HepG2 (cell line): Measurements from ENCODE around the gene SNX9. TPM values are rescaled to one million over a fixed set of nuclear protein-coding genes. Genes with fewer than 3 reads are reported as not detected.

Experiments used
- ARID2 ChIP-seq: sonication (generic); formaldehyde crosslinking; IDR thresholded peaks from 2 replicates; pipeline ENCODE4 v1.8.1; 2022; ENCODE audit warnings: mild to moderate bottlenecking, missing genetic modification reagents, borderline replicate concordance
- CEBPZ ChIP-seq: IDR thresholded peaks from 2 replicates; pipeline ENCODE4 v1.6.1; 2012; ENCODE audit warnings: low read length, improper control_type of control experiment
- ELF3 ChIP-seq: IDR thresholded peaks from 2 replicates; pipeline ENCODE4 v1.6.1; 2016; ENCODE audit warnings: missing genetic modification reagents, missing compliant biosample characterization
- JDP2 ChIP-seq: sonication (generic); formaldehyde crosslinking; IDR thresholded peaks from 2 replicates; pipeline ENCODE4 v1.8.1; 2022; ENCODE audit warnings: missing genetic modification reagents, borderline replicate concordance
- LBX2 ChIP-seq: sonication (generic); formaldehyde crosslinking; IDR thresholded peaks from 2 replicates; pipeline ENCODE4 v1.5.0; 2020; ENCODE audit warnings: missing genetic modification reagents, mild to moderate bottlenecking, borderline replicate concordance
- MAF1 ChIP-seq: sonication (generic); formaldehyde crosslinking; IDR thresholded peaks from 2 replicates; pipeline ENCODE4 v1.5.0; 2020; ENCODE audit warnings: missing genetic modification reagents, borderline replicate concordance
- NFIB ChIP-seq: sonication (generic); formaldehyde crosslinking; IDR thresholded peaks from 2 replicates; pipeline ENCODE4 v1.9.0; 2021; ENCODE audit warnings: missing genetic modification reagents, mild to moderate bottlenecking, borderline replicate concordance
- NFYB ChIP-seq: sonication (generic); formaldehyde crosslinking; IDR thresholded peaks from 2 replicates; pipeline ENCODE4 v1.4.0; 2020; ENCODE audit warnings: missing genetic modification reagents
- NPAS2 ChIP-seq: sonication (generic); formaldehyde crosslinking; IDR thresholded peaks from 2 replicates; pipeline ENCODE4 v1.8.0; 2022; ENCODE audit warnings: mild to moderate bottlenecking, missing genetic modification reagents, borderline replicate concordance
- RARG ChIP-seq: sonication (generic); formaldehyde crosslinking; IDR thresholded peaks from 2 replicates; pipeline ENCODE4 v1.4.0; 2020; ENCODE audit warnings: low read depth, mild to moderate bottlenecking, missing genetic modification reagents
- SOX13 ChIP-seq, 3 experiments: fragments of 450-650 bp in 1 of 3; sonication (generic) in 1 of 3; formaldehyde crosslinking in 1 of 3; IDR thresholded peaks in 2 of 3; conservative IDR thresholded peaks in 1 of 3; 2 replicates each; pipeline versions ENCODE4 v1.5.0 to v1.6.1; 2016 to 2020; ENCODE audit warnings: antibody characterized with exemption in 1 of 3, mild to moderate bottlenecking in 1 of 3, missing compliant biosample characterization in 1 of 3, missing genetic modification reagents in 1 of 3, moderate library complexity in 1 of 3
- THAP7 ChIP-seq: sonication (generic); formaldehyde crosslinking; IDR thresholded peaks from 2 replicates; pipeline ENCODE4 v1.8.1; 2023; ENCODE audit warnings: mild to moderate bottlenecking, missing genetic modification reagents
- ZC3H13 ChIP-seq: sonication (generic); formaldehyde crosslinking; IDR thresholded peaks from 2 replicates; pipeline ENCODE4 v1.8.1; 2023; ENCODE audit warnings: mild to moderate bottlenecking, missing genetic modification reagents, moderate library complexity
- ZNF143 ChIP-seq: sonication (generic); formaldehyde crosslinking; IDR thresholded peaks from 2 replicates; pipeline ENCODE4 v1.4.0; 2020; ENCODE audit warnings: missing genetic modification reagents
- ZNF260 ChIP-seq: sonication (generic); formaldehyde crosslinking; IDR thresholded peaks from 2 replicates; pipeline ENCODE4 v1.4.0; 2020; ENCODE audit warnings: missing genetic modification reagents, low read depth, mild to moderate bottlenecking, borderline replicate concordance
- ZNF343 ChIP-seq: sonication (generic); formaldehyde crosslinking; IDR thresholded peaks from 2 replicates; pipeline ENCODE4 v1.4.0; 2020; ENCODE audit warnings: mild to moderate bottlenecking, missing genetic modification reagents
- ZNF513 ChIP-seq: sonication (generic); formaldehyde crosslinking; conservative IDR thresholded peaks from 2 replicates; pipeline ENCODE4 v1.5.0; 2020; ENCODE audit warnings: missing genetic modification reagents
- ZNF549 ChIP-seq: sonication (generic); formaldehyde crosslinking; IDR thresholded peaks from 2 replicates; pipeline ENCODE4 v1.5.0; 2020; ENCODE audit warnings: missing genetic modification reagents
- ZNF558 ChIP-seq: sonication (generic); formaldehyde crosslinking; IDR thresholded peaks from 2 replicates; pipeline ENCODE4 v1.9.0; 2022; ENCODE audit warnings: mild to moderate bottlenecking, missing genetic modification reagents, borderline replicate concordance
- ZNF570 ChIP-seq: sonication (generic); formaldehyde crosslinking; IDR thresholded peaks from 2 replicates; pipeline ENCODE4 v1.4.0; 2020; ENCODE audit warnings: mild to moderate bottlenecking, missing genetic modification reagents, borderline replicate concordance
- ZNF605 ChIP-seq: sonication (generic); formaldehyde crosslinking; IDR thresholded peaks from 2 replicates; pipeline ENCODE4 v1.8.0; 2022; ENCODE audit warnings: mild to moderate bottlenecking, missing genetic modification reagents
- ZNF639 ChIP-seq: conservative IDR thresholded peaks from 2 replicates; pipeline ENCODE4 v1.6.1; 2018; ENCODE audit warnings: missing genetic modification reagents
- polyA plus RNA-seq, 8 experiments: library from polyadenylated mRNA; depleted of rRNA in 3 of 8; stranded (reverse) in 7 of 8; unstranded in 1 of 8; fragments of >200 nt; fragmentation: Illumina TruSeq in 4 of 8; extraction: Trizol in 4 of 8; gene quantifications; 2 replicates each; pipeline versions ENCODE4 v1.2.1 to v1.2.3, GENCODE V29; 2011 to 2016; ENCODE audit warnings: low read depth in 4 of 8, missing spikeins in 1 of 8, mixed read lengths in 1 of 8; ENCODE audit not compliant: insufficient read depth in 1 of 8
- total RNA-seq, 5 experiments: library from RNA; depleted of rRNA; stranded (reverse); fragments of >200 nt; fragmentation: Illumina TruSeq; extraction: Trizol; gene quantifications; 2 replicates each; pipeline ENCODE4 v1.2.3, GENCODE V29; 2016; ENCODE audit warnings: low read depth in 1 of 5

Gene SNX9
- total and polyA plus RNA-seq, 2 of the 13 experiments (the other 11 are each of a cell fraction or from before 2014, with no cell fraction given): 21.9 to 36.0 TPM

- TF ChIP-seq ZNF260 (CRISPR knock-in tag) (no peak), ZNF558 (no peak), NPAS2 (CRISPR knock-in tag) (no peak), JDP2 (no peak), ZNF570 (CRISPR knock-in tag) (no peak), ZNF549 (CRISPR knock-in tag) (no peak), ARID2 (CRISPR knock-in tag) (no peak), ZC3H13 (no peak), ZNF143 (no peak), NFIB (CRISPR knock-in tag) (no peak), ELF3 (CRISPR knock-in tag) (0 out of 2 replicates have a peak, but pooled peaks have one; percentile 11), ZNF605 (CRISPR knock-in tag) (peak; percentile 70), ZNF513 (CRISPR knock-in tag) (no peak), ZNF343 (CRISPR knock-in tag) (0 out of 2 replicates have a peak, but pooled peaks have one; percentile 36), LBX2 (CRISPR knock-in tag) (no peak; the same call in 1 of the 2 replicates), SOX13 (IDR thresholded peaks at IDR 0.05) (no peak), SOX13 (CRISPR knock-in tag; conservative IDR thresholded peaks at IDR 0.05 in 1 of 2, IDR thresholded peaks at IDR 0.05 in 1 of 2) (no peak), THAP7 (CRISPR knock-in tag) (0 out of 2 replicates have a peak, but pooled peaks have one; percentile 6), ZNF639 (CRISPR knock-in tag) (no peak), NFYB (CRISPR knock-in tag) (no peak), CEBPZ (no peak), RARG (CRISPR knock-in tag) (no peak), MAF1 (no peak)
Observed at GRCh38 chr6:157822245-157823000, 623 bp upstream of the SNX9 start (continued).
